Bronchial epithelial cell (primary cell): Measurements from ENCODE around the gene NLRC5. TPM values are rescaled to one million over a fixed set of nuclear protein-coding genes. Genes with fewer than 3 reads are reported as not detected.
"Not testable (repeated sequence)": the region's sequence is repeated elsewhere in the genome, so short reads cannot be mapped to it uniquely, and the experiment has no call there.

Experiments used
- DNase-seq: peaks from one replicate; pipeline ENCODE4 v3.0.0-alpha.2; 2010; ENCODE audit warnings: low read depth
- FAIRE-seq: peaks from 2 replicates; lab custom pipeline; 2011; peaks lifted over from hg19 to GRCh38; lab: Jason Lieb, UNC
- H3K27me3 ChIP-seq: 2 replicates; pipeline ENCODE4 v1.5.1; 2011; ENCODE audit warnings: low read length; ENCODE audit not compliant: control insufficient read depth, insufficient read depth
- H3K36me3 ChIP-seq: 2 replicates; pipeline ENCODE4 v1.5.1; 2011; ENCODE audit warnings: low read length; ENCODE audit not compliant: control insufficient read depth, insufficient read depth
- H3K4me3 ChIP-seq: 2 replicates; pipeline ENCODE4 v1.5.1; 2011; ENCODE audit warnings: mild to moderate bottlenecking, low read depth, low read length, control low read depth
- total RNA-seq: library from RNA; depleted of rRNA; stranded (reverse); fragments of >200 nt; gene quantifications from 2 replicates; pipeline ENCODE4 v1.2.1, GENCODE V29; 2014
- TF ChIP-seq, protein P1 (sequence below): IDR thresholded peaks from 2 replicates; pipeline ENCODE4 v1.5.1; 2011; ENCODE audit warnings: mild to moderate bottlenecking, moderate library complexity, low read length, control low read depth, inconsistent platforms; ENCODE audit not compliant: insufficient read depth, severe bottlenecking

The NLRC5 gene
- total RNA-seq, 1 donor from 2014 or later, result 2.1 TPM

DNA sequence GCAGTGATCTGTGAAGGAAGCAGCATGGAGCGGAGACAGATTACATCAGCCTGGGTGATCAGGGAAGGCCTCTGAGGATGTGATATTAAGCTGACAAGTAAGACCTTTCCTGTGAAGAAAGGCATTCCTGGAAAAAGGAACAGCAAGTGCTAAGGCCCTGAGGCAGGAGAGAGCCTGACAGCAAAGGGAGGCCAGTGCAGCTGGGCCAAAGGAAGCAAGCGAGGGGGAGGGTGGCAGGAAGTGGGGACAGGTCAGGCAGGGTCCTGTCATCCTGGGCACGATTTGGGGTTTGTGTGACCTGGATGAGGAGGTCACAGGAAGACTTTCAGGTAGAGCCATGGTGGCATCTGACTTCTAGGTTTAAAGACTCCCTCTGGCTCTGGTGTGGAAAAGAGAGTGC is 115.3 kb downstream of the NLRC5 start:
- no peak for DNase-seq
- Histone ChIP-seq H3K27me3 (no peaks in the 10 kb centered on the region), H3K36me3 (no peaks in the 10 kb centered on the region), H3K4me3 (no peak overlapping the region)
- TF ChIP-seq, protein P1, sequence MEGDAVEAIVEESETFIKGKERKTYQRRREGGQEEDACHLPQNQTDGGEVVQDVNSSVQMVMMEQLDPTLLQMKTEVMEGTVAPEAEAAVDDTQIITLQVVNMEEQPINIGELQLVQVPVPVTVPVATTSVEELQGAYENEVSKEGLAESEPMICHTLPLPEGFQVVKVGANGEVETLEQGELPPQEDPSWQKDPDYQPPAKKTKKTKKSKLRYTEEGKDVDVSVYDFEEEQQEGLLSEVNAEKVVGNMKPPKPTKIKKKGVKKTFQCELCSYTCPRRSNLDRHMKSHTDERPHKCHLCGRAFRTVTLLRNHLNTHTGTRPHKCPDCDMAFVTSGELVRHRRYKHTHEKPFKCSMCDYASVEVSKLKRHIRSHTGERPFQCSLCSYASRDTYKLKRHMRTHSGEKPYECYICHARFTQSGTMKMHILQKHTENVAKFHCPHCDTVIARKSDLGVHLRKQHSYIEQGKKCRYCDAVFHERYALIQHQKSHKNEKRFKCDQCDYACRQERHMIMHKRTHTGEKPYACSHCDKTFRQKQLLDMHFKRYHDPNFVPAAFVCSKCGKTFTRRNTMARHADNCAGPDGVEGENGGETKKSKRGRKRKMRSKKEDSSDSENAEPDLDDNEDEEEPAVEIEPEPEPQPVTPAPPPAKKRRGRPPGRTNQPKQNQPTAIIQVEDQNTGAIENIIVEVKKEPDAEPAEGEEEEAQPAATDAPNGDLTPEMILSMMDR, result no peak
- FAIRE-seq, result no peak

DNA sequence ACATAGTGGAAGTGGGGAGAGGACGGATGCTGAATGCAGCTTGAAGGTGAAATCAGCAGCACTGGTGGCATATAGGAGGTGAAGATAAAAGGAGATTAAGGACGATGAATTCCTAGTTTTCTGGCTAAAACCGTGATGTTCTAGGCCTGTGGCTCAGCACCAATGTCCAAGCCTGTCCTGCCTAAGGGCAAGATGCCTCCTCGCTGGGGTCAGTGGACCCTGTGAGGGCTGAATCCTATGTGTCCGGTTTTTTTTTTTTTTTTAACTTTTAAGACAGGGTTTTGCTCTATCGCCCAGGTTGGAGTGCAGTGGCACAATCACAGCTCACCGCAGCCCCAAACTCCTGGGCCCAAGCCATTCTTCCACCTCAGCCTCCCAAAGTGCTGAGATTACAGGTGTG is 115.8 kb downstream of the NLRC5 start:
- TF ChIP-seq, protein P1, result no peak
- no peaks in the 10 kb centered on the region for H3K36me3 ChIP-seq
- FAIRE-seq, result no peak
- no peak for DNase-seq
- no peak overlapping the region for H3K4me3 ChIP-seq
- no peaks in the 10 kb centered on the region for H3K27me3 ChIP-seq

DNA sequence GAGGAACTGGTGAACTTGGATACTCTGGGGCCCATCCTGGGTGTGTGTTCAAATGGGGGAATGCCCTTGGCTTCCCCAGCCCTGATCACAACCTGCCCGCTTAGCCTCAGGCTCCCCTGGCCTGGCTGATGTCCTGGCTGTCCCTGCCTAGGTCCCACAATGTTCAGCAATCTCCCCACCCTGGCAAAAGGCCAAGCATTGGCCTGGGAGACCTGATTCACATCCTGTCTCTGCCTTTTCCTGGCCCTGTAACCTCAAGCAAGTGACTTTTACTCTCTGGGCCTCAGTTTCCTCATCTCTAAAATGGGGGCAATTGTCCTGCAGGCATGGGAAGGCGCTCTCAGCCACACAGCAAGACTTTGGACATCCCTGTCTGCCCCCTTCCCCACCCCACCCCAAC is 117.4 kb downstream of the NLRC5 start:
- Histone ChIP-seq H3K27me3 (no peaks in the 10 kb centered on the region), H3K4me3 (no peak overlapping the region), H3K36me3 (no peaks in the 10 kb centered on the region)
- DNase-seq (no peak), FAIRE-seq (no peak)
- TF ChIP-seq, protein P1, result no peak

DNA sequence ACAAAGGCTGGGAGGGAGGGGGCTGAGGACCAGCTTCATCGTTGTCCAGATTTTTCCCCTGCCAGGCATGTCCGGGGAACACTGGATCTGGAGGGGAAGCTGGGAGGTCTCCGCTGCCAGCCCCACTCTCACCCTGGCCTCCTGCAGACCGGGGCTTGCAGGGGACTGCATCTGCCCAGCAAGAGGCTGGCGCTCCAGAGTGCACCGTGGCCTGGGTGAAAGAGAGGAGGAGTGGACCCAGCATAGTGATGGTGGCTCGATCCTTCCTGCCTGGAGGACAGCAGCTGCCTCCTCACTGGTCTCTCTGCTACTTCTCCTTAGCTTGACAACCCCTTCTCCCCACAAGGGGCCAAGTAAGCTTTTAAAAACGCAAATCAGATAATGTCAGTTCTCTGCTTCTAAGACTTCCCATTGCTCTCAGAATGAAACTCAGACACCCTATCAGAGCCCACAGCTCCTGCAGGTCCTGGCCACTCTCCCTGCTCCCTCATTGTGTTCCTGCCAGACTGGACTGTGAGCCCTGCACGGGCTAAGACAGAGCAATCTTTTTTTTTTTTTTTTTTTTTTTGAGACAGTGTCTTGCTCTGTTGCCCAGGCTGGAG is 118.1 kb downstream of the NLRC5 start:
- DNase-seq (no peak), FAIRE-seq (no peak)
- Histone ChIP-seq H3K36me3 (no peaks in the 10 kb centered on the region), H3K4me3 (no peak overlapping the region), H3K27me3 (no peaks in the 10 kb centered on the region)
- TF ChIP-seq, protein P1, result no peak

DNA sequence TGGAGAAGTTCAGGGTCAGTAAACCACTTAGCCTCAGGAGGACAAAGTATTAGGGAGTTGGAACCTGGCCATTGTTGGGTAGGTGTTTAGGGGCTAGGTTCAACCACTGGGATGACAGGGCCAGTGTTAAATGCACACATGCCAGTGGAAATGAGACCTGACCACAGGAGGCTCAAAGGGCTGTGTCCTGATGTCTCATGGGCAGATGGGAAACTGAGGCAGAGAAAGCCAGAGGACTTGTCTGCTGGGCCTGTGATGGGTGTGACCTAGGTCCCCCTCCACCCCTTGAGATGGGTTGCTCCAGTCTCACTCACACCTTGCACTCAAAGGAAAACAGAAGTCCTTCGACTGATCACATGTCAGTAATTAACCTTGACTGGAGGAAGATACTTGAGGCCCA is 119.1 kb downstream of the NLRC5 start:
- DNase-seq (no peak), FAIRE-seq (no peak)
- no peaks in the 10 kb centered on the region for H3K27me3 ChIP-seq
- no peak overlapping the region for H3K4me3 ChIP-seq
- no peaks in the 10 kb centered on the region for H3K36me3 ChIP-seq
- TF ChIP-seq, protein P1, result no peak

DNA sequence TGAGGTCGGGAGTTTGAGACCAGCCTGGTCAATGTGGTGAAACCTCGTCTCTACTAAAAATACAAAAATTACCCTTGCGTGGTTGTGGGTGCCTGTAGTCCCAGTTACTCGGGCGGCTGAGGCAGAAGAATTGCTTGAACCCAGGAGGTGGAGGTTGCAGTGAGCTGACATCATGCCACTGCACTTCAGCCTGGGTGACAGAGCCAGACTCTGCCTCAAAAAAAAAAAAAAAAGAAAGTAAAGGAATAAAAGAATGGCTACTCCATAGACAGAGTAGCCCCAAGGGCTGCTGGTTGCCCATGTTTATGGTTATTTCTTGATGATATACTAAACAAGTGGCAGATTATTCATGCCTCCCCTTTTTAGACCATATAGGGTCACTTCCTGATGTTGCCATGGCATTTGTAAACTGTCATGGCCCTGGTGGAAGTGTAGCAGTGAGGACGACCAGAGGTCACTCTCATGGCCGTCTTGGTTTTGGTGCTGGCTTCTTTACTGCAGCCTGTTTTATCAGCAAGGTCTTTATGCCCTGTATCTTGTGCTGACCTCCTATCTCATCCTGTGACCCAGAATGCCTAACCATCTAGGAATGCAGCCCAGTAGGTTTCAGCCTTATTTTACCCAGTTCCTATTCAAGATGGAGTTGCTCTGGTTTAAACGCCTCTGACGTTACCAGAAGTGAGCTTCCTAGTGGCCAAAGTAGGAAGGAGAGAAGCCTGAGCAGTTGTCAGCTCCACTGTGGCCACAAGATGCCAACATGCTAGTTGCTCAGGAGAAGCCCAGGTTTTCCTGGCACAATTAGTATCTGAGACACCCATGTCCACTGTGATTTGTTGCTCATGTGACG is 120.1 kb downstream of the NLRC5 start:
- FAIRE-seq, H3K36me3 ChIP-seq, DNase-seq, H3K4me3 ChIP-seq, H3K27me3 ChIP-seq: not testable (repeated sequence)
